Memory B cell (primary cell): Measurements from ENCODE around the gene NSMCE4A.
"Not testable (repeated sequence)": the region's sequence is repeated elsewhere in the genome, so short reads cannot be mapped to it uniquely, and the experiment has no call there.

Experiments
- ATAC-seq: fragments of 150-1000 bp; cut with Tn5 transposase; 2 replicates; pipeline ENCODE4 v1.10.0; 2021; ENCODE audit warnings: low read depth, mild to moderate bottlenecking, moderate library complexity
- DNase-seq, 2 donors: peaks; one replicate each; pipeline ENCODE4 v3.0.0; 2022; ENCODE audit warnings: low spot score in 2 of 2
- H3K27ac Mint-ChIP-seq: one replicate; pipeline ENCODE4 v1.8.0; 2022; ENCODE audit warnings: mild to moderate bottlenecking, moderate library complexity, mixed read lengths
- H3K27me3 Mint-ChIP-seq: one replicate; pipeline ENCODE4 v1.8.0; 2022; ENCODE audit warnings: mixed read lengths
- H3K36me3 Mint-ChIP-seq: one replicate; pipeline ENCODE4 v1.8.0; 2022; ENCODE audit warnings: mild to moderate bottlenecking, mixed read lengths
- H3K4me1 Mint-ChIP-seq: one replicate; pipeline ENCODE4 v1.8.0; 2022; ENCODE audit warnings: mixed read lengths
- H3K4me3 Mint-ChIP-seq: one replicate; pipeline ENCODE4 v1.8.0; 2022; ENCODE audit warnings: mild to moderate bottlenecking, moderate library complexity, mixed read lengths
- H3K9me3 Mint-ChIP-seq: one replicate; pipeline ENCODE4 v1.8.0; 2022; ENCODE audit warnings: mixed read lengths

Gene NSMCE4A

GRCh38 chr10:122007415-122007814, 32.4 kb upstream of the NSMCE4A start:
- H3K36me3 Mint-ChIP-seq = no peaks in the 10 kb centered on the region
- H3K4me1 Mint-ChIP-seq = no peaks in the 10 kb centered on the region
- ATAC-seq = no peak

GRCh38 chr10:122001698-122002097, 26.7 kb upstream of the NSMCE4A start:
- H3K27me3 Mint-ChIP-seq = peaks cover 7% of the 10 kb centered on the region
- H3K4me1 Mint-ChIP-seq = no peaks in the 10 kb centered on the region
- no peak for DNase-seq
- H3K4me3 Mint-ChIP-seq = no peak overlapping the region
- H3K36me3 Mint-ChIP-seq = no peaks in the 10 kb centered on the region
- peaks cover 19% of the 10 kb centered on the region for H3K9me3 Mint-ChIP-seq
- ATAC-seq = no peak
- H3K27ac Mint-ChIP-seq = no peak overlapping the region

More at GRCh38 chr10:122007415-122007814, 32.4 kb upstream of the NSMCE4A start:
- no peak overlapping the region for H3K4me3 Mint-ChIP-seq
- no peak overlapping the region for H3K27ac Mint-ChIP-seq
- no peak for DNase-seq
- peaks cover 6% of the 10 kb centered on the region for H3K9me3 Mint-ChIP-seq
- peaks cover 4% of the 10 kb centered on the region for H3K27me3 Mint-ChIP-seq

GRCh38 chr10:121999301-121999700, 24.3 kb upstream of the NSMCE4A start:
- H3K4me3 Mint-ChIP-seq = no peak overlapping the region
- ATAC-seq = no peak
- no peak for DNase-seq
- H3K4me1 Mint-ChIP-seq = no peaks in the 10 kb centered on the region
- H3K27me3 Mint-ChIP-seq = peaks cover 12% of the 10 kb centered on the region
- H3K36me3 Mint-ChIP-seq = no peaks in the 10 kb centered on the region
- peaks cover 19% of the 10 kb centered on the region for H3K9me3 Mint-ChIP-seq
- no peak overlapping the region for H3K27ac Mint-ChIP-seq

GRCh38 chr10:121998462-121998861, 23.4 kb upstream of the NSMCE4A start:
- no peak overlapping the region for H3K27ac Mint-ChIP-seq
- H3K27me3 Mint-ChIP-seq = peaks cover 12% of the 10 kb centered on the region
- H3K4me1 Mint-ChIP-seq = no peaks in the 10 kb centered on the region
- H3K36me3 Mint-ChIP-seq = no peaks in the 10 kb centered on the region
- H3K4me3 Mint-ChIP-seq = no peak overlapping the region
- DNase-seq (no peak), ATAC-seq (no peak)
- H3K9me3 Mint-ChIP-seq = peaks cover 19% of the 10 kb centered on the region

- Mint-ChIP-seq H3K27me3 (peaks cover 20% of the 10 kb centered on the region), H3K9me3 (no peaks in the 10 kb centered on the region), H3K27ac (no peak overlapping the region), H3K4me3 (no peak overlapping the region), H3K4me1 (peaks cover 4% of the 10 kb centered on the region), H3K36me3 (peaks cover 2% of the 10 kb centered on the region)
- ATAC-seq = no peak
- DNase-seq = no peak
Observed at GRCh38 chr10:121994429-121994941, 19.5 kb upstream of the NSMCE4A start.

GRCh38 chr10:121991727-121992126, 16.7 kb upstream of the NSMCE4A start:
- H3K36me3 Mint-ChIP-seq, DNase-seq, H3K4me3 Mint-ChIP-seq, H3K27ac Mint-ChIP-seq, H3K9me3 Mint-ChIP-seq, ATAC-seq, H3K4me1 Mint-ChIP-seq: not testable (repeated sequence)
- H3K27me3 Mint-ChIP-seq = peaks cover 15% of the 10 kb centered on the region

GRCh38 chr10:121990015-121990677, 15.1 kb upstream of the NSMCE4A start:
- Mint-ChIP-seq H3K9me3 (peaks cover 3% of the 10 kb centered on the region), H3K4me3 (no peak overlapping the region), H3K27ac (no peak overlapping the region), H3K4me1 (peaks cover 4% of the 10 kb centered on the region), H3K27me3 (peaks cover 10% of the 10 kb centered on the region), H3K36me3 (peaks cover 2% of the 10 kb centered on the region)
- ATAC-seq = no peak
- no peak for DNase-seq

- ATAC-seq (no peak), DNase-seq (no peak)
- H3K27ac Mint-ChIP-seq = no peak within 1 kb of the TSS
- no peak within 1 kb of the TSS for H3K4me3 Mint-ChIP-seq
- H3K9me3 Mint-ChIP-seq = peaks cover 11% of the 10 kb centered on the region
- peaks cover 10% of the 10 kb centered on the region for H3K27me3 Mint-ChIP-seq
- H3K36me3 Mint-ChIP-seq = peaks cover 9% of the 10 kb centered on the region
- peaks cover 4% of the 10 kb centered on the region for H3K4me1 Mint-ChIP-seq
Observed at GRCh38 chr10:121988361-121989324, 13.6 kb upstream of the NSMCE4A start, which contains the start of gene TACC2. TSS of gene TACC2 (plus strand) at chr10:121989163. CDS start at chr10:122021982, 32,819 bp downstream.

GRCh38 chr10:121984463-121984862, 9.4 kb upstream of the NSMCE4A start:
- Mint-ChIP-seq H3K27me3 (peaks cover 1% of the 10 kb centered on the region), H3K9me3 (peaks cover 11% of the 10 kb centered on the region), H3K27ac (no peak overlapping the region), H3K36me3 (peaks cover 8% of the 10 kb centered on the region), H3K4me3 (no peak overlapping the region), H3K4me1 (no peaks in the 10 kb centered on the region)
- ATAC-seq = no peak
- DNase-seq = no peak

- no peak overlapping the region for H3K27ac Mint-ChIP-seq
- H3K36me3 Mint-ChIP-seq = peaks cover 8% of the 10 kb centered on the region
- DNase-seq = no peak
- H3K4me3 Mint-ChIP-seq = no peak overlapping the region
- peaks cover under 1% of the 10 kb centered on the region for H3K27me3 Mint-ChIP-seq
- H3K9me3 Mint-ChIP-seq = peaks cover 10% of the 10 kb centered on the region
- ATAC-seq = no peak
- no peaks in the 10 kb centered on the region for H3K4me1 Mint-ChIP-seq
Observed at GRCh38 chr10:121983852-121984251, 8.8 kb upstream of the NSMCE4A start.

GRCh38 chr10:121981346-121981745, 6.3 kb upstream of the NSMCE4A start:
- DNase-seq = no peak
- H3K27me3 Mint-ChIP-seq = no peaks in the 10 kb centered on the region
- ATAC-seq = no peak
- H3K4me1 Mint-ChIP-seq = no peaks in the 10 kb centered on the region
- H3K36me3 Mint-ChIP-seq = peaks cover 8% of the 10 kb centered on the region
- H3K4me3 Mint-ChIP-seq = no peak overlapping the region
- no peak overlapping the region for H3K27ac Mint-ChIP-seq
- peaks cover 8% of the 10 kb centered on the region for H3K9me3 Mint-ChIP-seq

- ATAC-seq = no peak
- DNase-seq = no peak
- Mint-ChIP-seq H3K27me3 (no peaks in the 10 kb centered on the region), H3K27ac (no peak overlapping the region), H3K4me3 (no peak overlapping the region), H3K9me3 (no peaks in the 10 kb centered on the region), H3K4me1 (peaks cover 4% of the 10 kb centered on the region), H3K36me3 (no peaks in the 10 kb centered on the region)
Observed at GRCh38 chr10:121978511-121978910, 3.5 kb upstream of the NSMCE4A start.

GRCh38 chr10:121976607-121977006, 1.6 kb upstream of the NSMCE4A start:
- Mint-ChIP-seq H3K9me3 (no peaks in the 10 kb centered on the region), H3K4me3 (no peak overlapping the region), H3K27ac (no peak overlapping the region), H3K4me1 (peaks cover 13% of the 10 kb centered on the region), H3K36me3 (peaks cover 6% of the 10 kb centered on the region), H3K27me3 (no peaks in the 10 kb centered on the region)
- DNase-seq (no peak), ATAC-seq (no peak)
